ENCODE results near the gene GINS1. TPM values are rescaled to one million over a fixed set of nuclear protein-coding genes. Genes with fewer than 3 reads are reported as not detected.
A peak's percentile ranks its signal among the peaks of the same experiment; 100 is the strongest.

Gene GINS1
- total and polyA plus RNA-seq, 2 experiments from 2014 or later, result 32.0 to 65.4 TPM

- H3K27ac ChIP-seq (ENCODE audit: low read depth), result no peak overlapping the region
- no peak overlapping the region for H3K4me3 ChIP-seq
- ATAC-seq (no peak), DNase-seq (ENCODE audit: low spot score) (no peak)
- peaks cover 26% of the 10 kb centered on the region for H4K20me1 ChIP-seq (replicated peaks; ENCODE audit: insufficient read depth)
- Mint-ChIP-seq H3K4me3 (no peak overlapping the region), H3K27me3 (ENCODE audit: insufficient read depth, low read depth, poor library complexity) (peaks cover 2% of the 10 kb centered on the region), H3K4me1 (peaks cover 2% of the 10 kb centered on the region), H3K9me3 (no peaks in the 10 kb centered on the region; the same call in 2 of the 3 replicates), H3K27ac (no peak overlapping the region), H3K36me3 (ENCODE audit: low read depth) (peaks cover 41% of the 10 kb centered on the region)
- H3K36me3 ChIP-seq (ENCODE audit: insufficient read depth), result no peaks in the 10 kb centered on the region
- H3K4me2 ChIP-seq, result no peak overlapping the region
- peaks cover 10% of the 10 kb centered on the region for H3K4me1 ChIP-seq (ENCODE audit: insufficient read depth)
- TF ChIP-seq CTCF (conservative IDR thresholded peaks at IDR 0.05; ENCODE audit: low read depth in 2 of 2), result no peak
- no peak for TF ChIP-seq ZNF114 (CRISPR knock-in tag; IDR thresholded peaks at IDR 0.05)
- no peaks in the 10 kb centered on the region for H3K27me3 ChIP-seq (ENCODE audit: insufficient read depth)
- H3F3A ChIP-seq (replicated peaks; ENCODE audit: low read depth), result 0 out of 2 replicates have a peak, but pooled peaks cover 5% of the 10 kb centered on the region
- H3K79me2 ChIP-seq (replicated peaks; ENCODE audit: insufficient read depth), result peaks cover 97% of the 10 kb centered on the region
- H3K9me2 ChIP-seq (ENCODE audit: insufficient read depth), result peaks cover 7% of the 10 kb centered on the region; the same call in 1 of the 2 replicates
- H2AFZ ChIP-seq, result no peak overlapping the region
Measured at GRCh38 chr20:25372584-25373336, 34.7 kb upstream of the GINS1 start.

GRCh38 chr20:25374842-25375241 lies 32.6 kb upstream of the GINS1 start:
- ATAC-seq (no peak), DNase-seq (ENCODE audit: low spot score) (no peak)
- peaks cover 97% of the 10 kb centered on the region for H3K79me2 ChIP-seq (replicated peaks; ENCODE audit: insufficient read depth)
- H3K9me3 Mint-ChIP-seq, result no peaks in the 10 kb centered on the region; the same call in 2 of the 3 replicates
- peaks cover 4% of the 10 kb centered on the region; the same call in 1 of the 2 replicates for H3K9me2 ChIP-seq (ENCODE audit: insufficient read depth)
- H3K4me3 Mint-ChIP-seq, result no peak overlapping the region
- no peaks in the 10 kb centered on the region for H3K27me3 ChIP-seq (ENCODE audit: insufficient read depth)
- no peaks in the 10 kb centered on the region for H3K36me3 ChIP-seq (ENCODE audit: insufficient read depth)
- H3K4me2 ChIP-seq, result no peak overlapping the region
- H4K20me1 ChIP-seq (replicated peaks; ENCODE audit: insufficient read depth), result peaks cover 34% of the 10 kb centered on the region
- no peaks in the 10 kb centered on the region; the same call in 2 of the 3 replicates for H3K4me1 Mint-ChIP-seq
- 0 out of 2 replicates have a peak overlapping the region, but pooled peaks have one; percentile 45 for H3K27ac ChIP-seq (ENCODE audit: low read depth)
- 0 out of 2 replicates have a peak, but pooled peaks cover 5% of the 10 kb centered on the region for H3F3A ChIP-seq (replicated peaks; ENCODE audit: low read depth)
- no peak overlapping the region for H2AFZ ChIP-seq
- H3K4me1 ChIP-seq (ENCODE audit: insufficient read depth), result peaks cover 4% of the 10 kb centered on the region; the same call in 1 of the 2 replicates
- H3K27me3 Mint-ChIP-seq (ENCODE audit: insufficient read depth, low read depth, poor library complexity), result peaks cover 3% of the 10 kb centered on the region
- no peak overlapping the region for H3K27ac Mint-ChIP-seq
- no peak overlapping the region for H3K4me3 ChIP-seq
- peaks cover 36% of the 10 kb centered on the region for H3K36me3 Mint-ChIP-seq (ENCODE audit: low read depth)
- no peak for TF ChIP-seq ZNF331 (CRISPR knock-in tag; IDR thresholded peaks at IDR 0.05; ENCODE audit: low read depth)
- no peak for TF ChIP-seq CTCF (conservative IDR thresholded peaks at IDR 0.05; ENCODE audit: low read depth in 2 of 2)
- TF ChIP-seq EZH2phosphoT487 (IDR thresholded peaks at IDR 0.05; ENCODE audit: unreplicated experiment), result no peak
- no peak for TF ChIP-seq NANOG (IDR thresholded peaks at IDR 0.05; ENCODE audit: borderline replicate concordance)
- TF ChIP-seq ZNF114 (CRISPR knock-in tag; IDR thresholded peaks at IDR 0.05), result no peak
- no peak for TF ChIP-seq ZNF462 (CRISPR knock-in tag; IDR thresholded peaks at IDR 0.05)
- no peak for TF ChIP-seq CREB1 (CRISPR knock-in tag; IDR thresholded peaks at IDR 0.05; ENCODE audit: low read depth)
